Stimulated activated CD8-positive, alpha-beta memory T cell treated with anti-CD3 and anti-CD28 coated beads, Interleukin-4, amount 100 ng/mL, for 48 hours (primary cell): ENCODE results near the gene ULK4.
"Not testable (repeated sequence)": the region's sequence is repeated elsewhere in the genome, so short reads cannot be mapped to it uniquely, and the experiment has no call there.

Experiments used
- DNase-seq: peaks from one replicate; pipeline ENCODE4 v3.0.0-alpha.2; 2020

ULK4 gene

DNA sequence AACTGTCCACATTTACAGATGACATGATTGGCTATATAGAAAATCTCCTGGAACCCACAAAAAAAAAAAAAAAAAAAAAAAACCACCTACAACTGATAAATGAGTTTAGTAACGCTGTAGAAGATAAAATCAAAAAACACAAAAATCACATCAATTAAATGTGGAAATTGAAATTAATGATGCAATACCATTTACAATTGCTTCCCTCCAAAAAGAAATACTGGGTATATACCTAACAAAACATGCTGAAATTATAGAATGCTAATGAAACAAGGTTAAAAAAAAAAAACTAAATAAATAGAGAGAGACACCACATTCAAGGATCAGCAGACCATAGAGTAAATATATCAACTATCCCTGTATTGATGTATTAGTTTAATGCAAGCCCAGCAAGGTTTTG, 215.7 kb downstream of the ULK4 start:
- DNase-seq = no peak

DNA sequence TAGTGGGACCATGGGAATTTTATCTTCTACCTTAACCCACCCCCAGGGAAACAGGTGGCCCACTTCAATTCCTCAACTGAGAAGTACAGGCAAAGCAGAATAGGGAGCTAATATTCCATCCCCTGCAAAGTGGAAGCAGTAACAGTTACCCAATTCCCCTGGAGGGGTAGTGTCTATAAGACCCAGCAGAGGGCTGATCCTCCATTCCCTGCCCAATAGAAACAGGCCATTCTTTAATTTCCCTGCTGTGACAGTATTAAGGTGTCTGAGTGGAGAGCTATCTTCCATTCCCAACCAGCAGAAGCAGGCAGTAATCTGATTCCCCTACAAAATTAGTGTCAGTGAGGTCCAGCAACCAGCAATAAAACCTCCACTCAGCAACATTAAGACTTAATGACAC, 219.8 kb downstream of the ULK4 start:
- DNase-seq = no peak

DNA sequence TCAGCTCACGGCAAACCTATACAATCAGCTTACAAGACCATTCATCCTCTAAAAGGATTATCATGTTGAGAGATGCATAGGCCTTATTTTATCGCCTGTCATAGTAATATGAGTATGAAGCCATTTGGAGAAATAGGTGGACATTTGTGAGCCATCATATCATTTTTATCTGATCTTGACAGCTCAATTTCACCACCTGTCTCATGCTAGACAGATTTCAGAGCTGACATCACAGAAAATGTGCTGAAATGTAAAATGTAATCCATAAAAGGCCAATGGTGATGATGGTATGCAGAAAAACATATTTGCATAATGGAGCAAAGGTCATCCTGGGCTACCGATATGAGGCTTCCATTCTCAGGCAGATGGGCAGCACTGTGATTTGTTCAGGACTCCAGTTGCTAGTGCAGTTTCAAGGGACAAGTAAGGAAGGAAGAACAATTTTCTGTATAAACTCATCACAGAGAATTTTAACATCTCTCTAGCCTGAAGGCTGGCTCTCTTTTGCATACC, 221.5 kb downstream of the ULK4 start:
- no peak for DNase-seq

DNA sequence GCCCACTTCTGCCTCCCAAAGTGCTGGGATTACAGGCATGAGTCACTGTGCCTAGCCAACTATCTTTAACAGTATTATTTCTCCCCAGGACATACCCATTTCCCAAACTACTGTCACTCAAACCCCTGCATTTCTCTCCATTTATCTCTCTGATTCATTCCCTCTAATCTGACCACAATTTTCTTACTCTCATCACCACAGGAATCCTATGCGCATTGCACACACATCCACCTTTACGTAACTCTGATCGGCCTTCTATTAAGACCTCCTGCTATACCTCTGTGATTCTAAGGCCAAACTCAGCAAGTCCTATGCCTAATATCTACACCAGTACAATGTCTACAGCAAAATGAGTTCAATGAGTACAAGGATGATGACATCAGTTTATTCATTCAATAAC, 235.0 kb downstream of the ULK4 start:
- no peak for DNase-seq

DNA sequence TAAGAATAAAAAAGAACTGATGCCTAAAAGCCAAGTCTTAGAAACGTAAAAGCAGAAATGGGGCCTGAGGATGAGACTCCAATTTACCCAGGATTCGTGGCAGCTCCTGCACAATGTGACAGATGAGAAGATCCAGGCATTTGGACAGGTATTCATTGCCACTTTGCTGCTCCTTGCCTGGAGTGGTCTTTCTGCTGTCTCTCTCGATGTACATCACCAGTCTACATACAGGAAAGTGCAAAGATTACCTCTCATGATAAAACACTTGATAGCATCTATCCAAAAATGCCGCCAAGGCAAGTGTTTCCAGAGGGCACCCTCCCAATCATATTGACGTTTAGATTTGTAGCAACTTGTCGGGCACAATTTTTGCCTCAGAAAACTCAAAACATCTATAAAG, 244.3 kb downstream of the ULK4 start:
- DNase-seq = no peak

DNA sequence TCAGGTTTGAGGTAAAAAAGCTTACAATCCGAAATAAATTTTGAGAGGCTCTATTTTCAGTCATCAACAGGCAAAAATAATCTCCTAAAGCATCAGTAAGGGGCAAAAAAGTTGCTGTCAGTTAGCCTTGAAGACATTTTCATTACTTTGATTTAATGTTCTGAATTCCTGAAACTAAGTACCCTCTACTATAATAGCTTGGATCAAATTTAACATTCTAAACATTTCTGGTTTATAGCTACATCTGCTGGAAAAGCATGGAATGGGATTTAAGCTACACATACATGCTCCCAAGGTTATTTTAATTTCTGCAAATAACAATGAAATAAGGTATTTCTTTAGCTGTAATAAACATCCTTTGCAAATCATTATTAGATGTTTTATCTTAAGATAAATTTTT, 245.4 kb downstream of the ULK4 start:
- DNase-seq = no peak

DNA sequence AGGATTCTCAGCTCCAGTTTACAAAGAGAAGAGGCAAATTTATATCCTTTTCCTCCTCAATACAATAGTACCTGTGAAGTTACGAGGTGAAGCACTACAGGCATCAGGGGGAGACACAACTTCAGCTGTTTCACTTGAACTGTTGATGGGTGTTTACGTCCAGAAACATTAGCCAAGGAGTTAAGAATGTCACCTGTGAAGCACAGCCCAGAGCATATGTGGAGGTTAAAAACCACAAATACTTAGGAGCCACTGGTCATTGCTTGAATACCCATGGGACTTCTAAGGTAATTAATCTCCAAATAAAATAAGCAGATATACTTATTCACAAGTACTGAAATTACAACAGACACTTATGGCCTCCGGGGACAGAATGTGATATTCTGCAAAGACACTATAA, 246.5 kb downstream of the ULK4 start:
- DNase-seq = no peak

DNA sequence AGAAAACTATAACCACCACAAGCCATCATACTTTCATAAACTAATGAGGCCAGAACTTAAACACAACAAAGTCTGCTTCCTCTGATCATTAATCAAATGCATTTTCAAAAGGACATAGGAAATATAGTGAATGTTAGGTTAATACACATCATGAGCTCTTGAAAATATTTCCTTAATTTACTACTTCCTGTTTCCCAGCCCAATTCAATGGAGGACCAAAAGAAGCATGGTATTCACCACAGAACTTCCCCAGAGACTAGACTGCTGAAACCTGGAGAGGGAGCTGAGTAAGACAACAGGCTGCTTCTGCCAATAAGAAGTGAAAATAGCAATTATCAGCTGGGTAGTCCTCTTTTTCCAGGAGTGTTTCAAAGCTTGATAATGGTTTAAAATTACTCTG, 250.3 kb downstream of the ULK4 start:
- DNase-seq = no peak

DNA sequence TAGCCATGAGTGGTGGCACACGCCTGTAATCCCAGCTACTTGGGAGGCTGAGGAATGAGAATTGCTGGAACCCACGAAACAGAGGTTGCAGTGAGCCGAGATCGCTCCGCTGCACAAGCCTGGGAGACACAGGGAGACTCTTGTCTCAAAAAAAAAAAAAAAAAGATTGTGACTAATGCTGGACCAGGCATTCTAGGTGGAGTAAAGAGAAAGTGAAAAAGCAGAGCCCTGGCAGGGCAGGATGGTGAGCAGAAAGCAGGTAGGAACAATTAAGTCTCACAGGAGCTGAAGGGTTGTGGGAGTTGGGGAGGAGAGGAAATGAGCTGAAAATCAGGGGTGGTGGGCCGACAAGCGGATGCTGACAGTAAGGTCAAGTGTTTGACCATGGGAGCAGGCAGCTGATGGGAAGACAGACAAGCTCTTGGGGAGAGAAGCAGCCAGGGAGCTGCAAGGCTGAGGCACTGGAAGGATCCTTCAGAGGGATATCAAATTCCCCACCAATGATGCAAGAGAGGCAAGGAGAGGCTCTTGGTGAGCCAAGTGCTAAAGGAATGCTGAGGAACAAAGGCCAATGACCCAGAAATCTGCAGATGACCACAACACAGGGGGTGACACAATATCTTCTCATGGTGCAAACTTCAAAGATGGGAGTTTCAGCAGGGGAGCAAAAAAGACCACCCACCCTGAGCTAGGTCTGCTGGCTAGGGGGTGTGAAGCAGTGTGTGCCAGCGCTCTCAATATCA, 251.1 kb downstream of the ULK4 start:
- DNase-seq = no peak

DNA sequence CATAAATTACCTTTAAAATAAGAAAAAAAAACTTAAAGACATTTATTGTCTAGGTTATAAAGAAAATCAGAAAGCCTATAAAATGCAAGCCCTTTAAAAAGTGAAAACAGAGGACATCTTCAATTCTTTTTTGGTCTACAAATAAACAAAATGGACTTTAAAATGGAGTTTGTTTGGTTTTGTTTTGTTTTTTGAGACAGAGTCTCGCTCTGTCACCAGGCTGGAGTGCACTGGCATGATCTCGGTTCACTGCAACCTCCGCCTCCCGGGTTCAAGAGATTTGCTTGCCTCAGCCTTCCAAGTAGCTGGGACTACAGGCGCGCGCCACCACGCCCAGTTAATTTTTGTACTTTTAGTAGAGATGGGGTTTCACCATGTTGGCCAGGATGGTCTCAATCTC, 252.7 kb downstream of the ULK4 start:
- DNase-seq = not testable (repeated sequence)

DNA sequence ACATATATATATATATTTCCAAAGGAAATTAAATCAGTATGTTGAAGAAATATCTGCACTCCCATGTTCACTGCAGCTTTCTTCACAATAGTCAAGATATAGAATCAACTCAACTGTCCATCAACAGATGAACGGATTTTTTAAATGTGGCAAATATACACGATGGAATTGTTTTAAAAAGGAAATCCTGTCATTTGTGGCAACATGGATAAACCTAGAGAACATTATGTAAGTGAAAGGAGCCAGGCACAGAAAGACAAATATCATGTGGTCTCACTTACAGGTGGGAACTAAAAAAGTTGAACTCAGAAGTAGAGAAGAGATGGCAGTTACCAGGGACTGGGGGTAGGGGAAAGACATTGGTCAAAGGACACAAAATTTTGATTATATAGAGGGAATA, 253.7 kb downstream of the ULK4 start:
- DNase-seq = no peak

DNA sequence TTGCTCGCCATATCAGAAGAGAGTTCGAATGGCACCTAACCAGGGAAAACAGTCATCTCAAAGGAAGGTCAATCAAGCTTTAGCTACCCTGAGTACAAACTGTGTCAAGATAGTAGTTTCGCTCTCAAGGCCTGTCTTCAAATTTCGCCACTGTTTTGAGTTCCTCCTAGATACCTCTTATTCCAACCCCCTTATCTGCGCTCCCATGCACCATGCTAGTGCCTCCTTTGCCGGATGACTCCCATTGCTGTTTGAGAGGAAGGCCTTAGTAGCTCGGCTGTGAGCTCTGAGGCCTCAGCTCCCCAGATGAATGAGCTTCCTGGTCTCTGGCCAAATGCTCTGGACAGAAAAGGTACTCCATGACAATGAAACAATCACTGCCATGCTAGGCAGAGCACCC, 256.0 kb downstream of the ULK4 start:
- DNase-seq = no peak

DNA sequence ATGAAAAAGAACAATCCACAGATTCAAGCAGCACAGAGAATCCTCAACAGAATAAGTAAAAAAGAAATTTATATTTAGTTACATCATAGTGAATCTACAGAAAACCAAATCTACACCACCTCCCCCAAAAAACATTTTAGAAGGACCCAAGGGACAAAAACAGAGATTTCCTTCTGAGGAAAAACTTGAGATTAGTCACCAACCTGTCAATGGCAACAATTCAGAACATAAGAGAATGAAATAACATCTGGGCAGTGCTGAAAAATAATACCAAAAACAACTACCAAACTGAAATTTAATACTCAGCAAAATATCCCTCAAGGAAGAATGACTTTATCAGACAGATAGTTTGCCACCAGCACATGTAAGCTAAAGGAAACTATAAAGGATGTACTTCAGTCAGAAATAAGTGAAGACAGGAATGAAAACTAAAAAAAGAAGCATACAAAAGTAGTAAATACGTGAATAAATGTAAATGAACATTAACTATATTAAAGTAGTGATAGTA, 260.7 kb downstream of the ULK4 start:
- no peak for DNase-seq

DNA sequence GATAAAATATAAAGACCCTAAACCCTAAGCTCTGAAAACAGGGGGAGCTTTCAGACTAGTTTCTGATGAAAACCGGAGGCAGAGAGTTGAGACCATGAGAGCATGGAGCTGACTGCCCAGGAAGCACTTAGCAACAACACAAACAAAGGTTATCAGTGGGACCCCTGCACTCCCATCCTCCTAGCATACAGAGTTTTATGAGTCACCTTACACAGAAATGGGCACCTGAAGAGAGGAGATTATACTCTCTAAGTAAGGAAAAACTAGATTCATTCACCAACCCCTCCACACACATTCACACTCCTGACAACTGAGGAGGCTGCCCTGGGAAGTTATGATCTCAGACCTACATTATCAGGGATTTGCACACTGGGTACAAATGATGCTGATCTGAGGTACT, 261.7 kb downstream of the ULK4 start:
- no peak for DNase-seq

DNA sequence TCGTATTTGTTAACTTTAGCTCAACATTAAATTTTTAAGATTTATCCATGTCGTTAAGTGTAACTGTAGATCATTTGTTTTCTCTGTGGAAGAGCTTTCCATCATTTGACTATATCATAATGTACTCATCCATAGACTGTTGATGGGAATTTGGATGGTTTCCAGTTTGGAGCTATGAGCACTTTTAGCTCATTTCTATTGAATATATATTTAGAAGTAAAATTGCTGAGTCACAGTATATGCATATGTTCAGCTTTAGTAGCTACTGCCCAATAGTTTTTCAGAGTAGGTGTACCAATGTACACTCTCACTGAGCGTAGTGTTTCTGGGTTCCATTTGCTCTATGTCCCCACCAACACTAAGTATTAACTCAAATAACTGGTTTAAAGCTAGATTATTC, 263.0 kb downstream of the ULK4 start:
- DNase-seq = no peak

DNA sequence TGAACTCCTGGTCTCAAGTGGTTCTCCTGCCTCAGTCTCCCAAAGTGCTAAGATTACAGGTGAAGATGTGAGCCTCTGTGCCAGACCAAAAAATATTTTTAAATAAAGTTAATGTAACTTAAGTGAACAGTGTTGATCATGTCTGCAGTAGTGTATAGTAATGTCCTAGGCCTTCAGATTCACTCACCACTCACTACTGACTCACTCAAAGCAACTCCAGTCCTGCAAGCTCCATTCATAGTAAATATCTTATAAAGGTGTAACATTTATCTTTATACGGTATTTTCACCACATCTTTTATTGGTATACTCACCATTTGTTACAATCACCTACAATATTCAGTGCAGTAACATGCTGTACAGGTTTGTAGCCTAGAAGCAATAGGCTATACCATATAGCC, 264.2 kb downstream of the ULK4 start:
- DNase-seq = no peak

DNA sequence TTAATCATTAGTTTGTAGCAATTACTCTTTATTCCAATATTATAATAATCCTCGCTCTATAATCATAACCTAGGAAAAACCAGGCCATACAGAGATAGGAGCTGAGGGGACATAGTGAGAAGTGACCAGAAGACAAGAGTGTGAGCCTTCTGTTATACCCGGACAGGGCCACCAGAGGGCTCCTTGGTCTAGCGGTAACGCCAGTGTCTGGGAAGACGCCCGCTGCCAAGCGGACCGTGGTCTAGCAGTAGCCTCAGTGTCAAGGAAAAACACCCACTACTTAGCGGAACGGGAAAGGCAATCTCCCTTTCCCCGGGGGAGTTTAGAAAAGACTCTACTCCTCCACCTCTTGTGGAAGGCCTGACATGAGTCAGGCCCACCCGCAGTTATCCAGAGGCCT, 266.1 kb downstream of the ULK4 start:
- DNase-seq = peak; percentile 39

DNA sequence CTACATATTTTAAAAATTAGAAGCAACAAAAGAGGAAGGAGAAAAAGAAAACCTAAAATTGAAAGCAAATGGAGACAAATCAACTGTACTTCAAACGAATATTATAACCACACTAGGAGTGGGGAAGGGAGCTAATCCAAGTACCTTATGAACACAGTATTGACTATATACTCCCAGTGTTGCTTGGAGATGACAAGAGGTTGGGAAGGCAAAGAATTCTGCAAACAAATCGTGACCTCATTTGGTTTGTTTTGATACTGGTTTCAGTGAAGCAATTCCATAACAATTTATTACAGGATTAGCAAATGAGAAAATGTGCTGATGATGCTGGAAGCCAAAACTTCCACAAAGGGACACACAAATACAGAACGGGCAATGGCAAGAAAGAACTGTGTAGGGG, 268.1 kb downstream of the ULK4 start:
- no peak for DNase-seq

DNA sequence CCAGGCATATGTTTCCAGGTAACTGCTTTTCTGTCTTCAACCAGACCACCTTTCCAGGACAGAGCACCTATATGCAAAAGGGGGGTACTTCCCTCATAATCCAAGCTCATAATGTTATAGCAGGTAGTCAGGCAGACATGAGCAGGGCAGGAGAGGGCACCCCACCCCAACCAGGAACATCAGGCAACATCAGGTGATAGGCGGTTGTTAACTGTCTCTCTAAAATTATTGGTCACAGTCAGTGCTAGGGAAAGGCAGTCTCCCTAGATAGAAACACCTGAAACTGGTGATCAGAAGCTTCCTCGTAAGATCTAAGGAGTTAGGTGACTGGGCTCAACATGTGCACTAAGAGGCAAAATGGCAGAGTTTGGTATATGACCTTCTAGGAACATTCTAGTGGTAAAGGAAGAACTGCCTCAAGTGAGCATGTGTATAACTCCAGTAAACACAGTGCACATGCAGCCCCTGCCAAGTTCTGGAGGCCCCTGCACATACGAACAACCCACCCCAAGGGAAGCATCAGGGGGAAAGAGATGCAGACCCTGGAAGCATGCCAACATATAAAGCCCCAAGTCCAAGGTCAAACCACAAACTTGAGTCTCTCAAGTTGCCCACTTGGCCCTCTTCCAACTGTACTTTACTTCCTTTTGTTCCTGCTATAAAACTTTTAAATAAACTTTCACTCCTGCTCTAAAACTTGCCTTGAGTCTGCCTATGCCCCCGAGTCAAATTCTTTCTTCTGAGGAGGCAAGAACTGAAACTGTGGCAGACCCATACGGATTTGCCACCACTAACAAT, 270.9 kb downstream of the ULK4 start:
- no peak for DNase-seq

DNA sequence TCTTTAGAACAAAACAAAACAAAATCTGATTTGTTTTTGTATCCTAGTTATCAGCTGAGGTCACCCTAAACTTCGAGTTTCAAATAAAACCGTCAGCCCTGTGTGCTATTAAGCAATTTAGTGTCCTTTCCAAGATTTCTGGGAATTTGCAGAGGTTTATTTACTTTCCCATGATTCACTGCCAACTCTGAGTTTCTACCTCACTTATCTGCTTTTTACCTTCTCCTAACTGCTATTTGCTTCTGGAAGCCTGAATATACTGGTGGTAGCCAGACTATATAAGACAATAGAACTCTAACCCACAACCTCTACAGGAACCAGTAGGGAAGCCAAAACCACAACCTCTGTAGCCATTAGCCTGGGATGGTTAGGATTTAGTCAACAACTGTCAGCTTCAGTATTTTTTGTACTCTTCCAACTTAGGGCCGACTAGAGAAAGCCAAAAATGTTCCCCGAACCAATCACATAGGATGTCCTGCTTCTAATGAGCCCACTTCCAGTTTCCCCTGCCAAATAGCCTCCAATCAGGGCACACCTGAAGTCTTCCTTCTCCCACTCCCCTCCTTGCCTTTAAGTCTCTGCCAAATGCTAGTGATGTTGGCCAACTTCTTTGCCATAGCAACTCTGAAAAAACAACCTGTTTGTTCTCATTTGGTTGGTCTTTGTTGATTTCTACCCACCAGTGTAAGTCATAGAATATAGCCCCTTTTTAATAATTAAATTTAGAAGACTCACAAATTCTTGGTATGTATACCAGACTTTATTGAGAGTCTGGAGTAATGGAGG, 273.1 kb downstream of the ULK4 start:
- DNase-seq = no peak

DNA sequence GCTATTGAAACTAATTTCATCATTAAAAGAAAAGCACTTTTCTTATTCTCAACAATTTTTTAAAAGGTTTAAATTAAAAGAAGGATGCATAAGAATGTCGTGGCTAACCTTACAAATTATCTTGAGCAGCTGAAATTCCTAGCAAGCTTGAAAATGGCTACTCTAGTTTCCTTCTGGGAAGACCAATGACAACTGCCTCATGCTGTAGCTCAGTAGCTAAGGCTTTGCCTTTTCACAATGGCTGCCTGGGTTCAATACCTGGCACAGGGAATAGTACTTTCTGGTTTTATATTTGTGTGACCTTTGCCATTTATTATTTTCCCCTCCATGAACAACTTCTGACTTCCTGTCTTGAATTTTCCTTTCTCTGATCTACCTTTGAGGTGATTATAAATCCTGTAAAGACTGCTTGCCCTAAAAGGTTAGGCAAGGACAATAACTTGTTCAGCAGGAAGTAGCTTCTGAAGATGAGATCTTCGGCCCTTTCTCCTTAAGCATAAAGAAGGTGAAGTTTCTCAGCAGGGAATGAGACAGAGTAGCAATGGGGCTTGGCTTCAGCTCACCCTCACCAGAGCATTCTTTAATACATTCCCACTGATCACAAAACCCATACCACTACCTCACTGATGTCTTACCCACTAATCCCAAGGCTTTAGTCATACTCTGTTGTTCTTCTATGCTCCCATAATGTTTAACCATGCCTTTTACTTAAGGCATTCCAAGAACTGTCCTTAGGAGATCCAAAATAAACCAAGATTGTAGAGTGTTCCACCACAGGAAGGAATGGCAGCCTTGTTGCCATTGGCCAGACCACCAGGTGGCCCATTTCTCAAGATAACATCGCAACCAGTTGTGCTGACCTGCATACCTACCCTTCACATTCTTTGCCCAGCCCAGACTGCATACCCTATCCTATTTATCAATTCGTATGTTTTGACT, 276.8 kb downstream of the ULK4 start:
- DNase-seq = no peak

DNA sequence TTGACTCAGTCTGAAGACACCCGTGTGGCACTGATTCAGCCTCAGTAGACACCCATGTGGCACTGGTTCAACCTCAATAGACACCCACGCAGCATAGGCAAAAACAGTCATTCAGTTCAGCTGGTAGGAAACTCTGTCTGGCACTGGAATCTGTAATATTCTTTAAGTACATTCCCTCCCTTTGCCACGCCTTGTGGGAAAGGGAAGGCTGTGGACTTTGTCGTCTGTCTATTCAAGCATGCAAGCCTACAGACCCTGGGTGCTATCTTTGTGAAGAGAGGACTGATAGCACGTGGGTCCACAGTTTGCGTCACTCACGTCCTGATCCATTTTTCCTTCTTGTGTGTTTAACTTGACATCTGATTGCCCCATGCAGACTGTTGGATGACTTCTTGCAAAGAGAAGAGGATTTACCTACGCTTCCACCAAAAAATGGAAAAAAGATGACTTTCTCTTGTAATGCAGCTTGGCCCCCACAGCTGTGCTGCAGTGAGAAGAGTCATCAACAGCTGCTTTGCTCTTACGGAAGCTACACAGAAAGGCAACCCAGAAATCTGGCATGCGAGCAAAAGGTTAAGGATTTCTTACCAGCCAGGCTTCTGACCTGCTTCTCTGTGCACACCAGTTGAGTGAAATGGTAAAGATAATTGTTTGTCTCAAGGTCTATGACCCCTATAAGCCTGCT, 278.1 kb downstream of the ULK4 start:
- DNase-seq = no peak
